Neutrophil (primary cell): ENCODE results near the gene MLPH.
A peak's percentile ranks its signal among the peaks of the same experiment; 100 is the strongest.

Source experiments
- H3K27ac ChIP-seq: fragments of 200-600 bp; sonication (generic); 2 replicates; pipeline ENCODE4 v1.5.1; 2016; ENCODE audit warnings: mild to moderate bottlenecking, moderate library complexity
- H3K27me3 ChIP-seq: fragments of 200-600 bp; sonication (generic); 2 replicates; pipeline ENCODE4 v1.6.0; 2016; ENCODE audit warnings: mild to moderate bottlenecking
- H3K36me3 ChIP-seq: fragments of 200-600 bp; sonication (generic); 2 replicates; pipeline ENCODE4 v1.5.1; 2017
- H3K4me1 ChIP-seq, 2 experiments: fragments of 200-600 bp in 1 of 2; sonication (generic) in 1 of 2; 1 replicate in 1 of 2; 2 replicates in 1 of 2; pipeline versions ENCODE4 v1.5.1 to v1.6.1; 2013 to 2016; ENCODE audit warnings: low read depth in 1 of 2, low read length in 1 of 2, mild to moderate bottlenecking in 1 of 2, moderate library complexity in 1 of 2; ENCODE audit not compliant: control insufficient read depth in 1 of 2, insufficient read depth in 1 of 2
- H3K4me3 ChIP-seq, 2 experiments: fragments of 200-600 bp in 1 of 2; sonication (generic) in 1 of 2; 1 replicate in 1 of 2; 2 replicates in 1 of 2; pipeline ENCODE4 v1.5.1; 2013 to 2016; ENCODE audit warnings: low read depth in 1 of 2, low read length in 1 of 2, mild to moderate bottlenecking in 1 of 2, moderate library complexity in 1 of 2
- H3K9me3 ChIP-seq: fragments of 200-600 bp; sonication (generic); 2 replicates; pipeline ENCODE4 v1.5.1; 2016
- CTCF ChIP-seq: fragments of 200-600 bp; sonication (generic); IDR thresholded peaks from 2 replicates; pipeline ENCODE4 v1.5.1; 2016; ENCODE audit warnings: antibody characterized with exemption

The MLPH gene

GRCh38 chr2:237603718-237604362 lies 116.8 kb downstream of the MLPH start:
- Histone ChIP-seq H3K36me3 (no peaks in the 10 kb centered on the region), H3K4me1 (peaks cover 5 to 13% of the 10 kb centered on the region in 2 experiments), H3K27me3 (peaks cover 19% of the 10 kb centered on the region), H3K4me3 (peak overlapping the region; percentile 22 to 33), H3K27ac (peak overlapping the region; percentile 83), H3K9me3 (no peaks in the 10 kb centered on the region)
- TF ChIP-seq CTCF: no peak

- Histone ChIP-seq H3K36me3 (no peaks in the 10 kb centered on the region), H3K9me3 (no peaks in the 10 kb centered on the region), H3K27ac (peak overlapping the region; percentile 83), H3K4me1 (peaks cover 5 to 13% of the 10 kb centered on the region in 2 experiments), H3K27me3 (peaks cover 19% of the 10 kb centered on the region), H3K4me3 (no peak overlapping the region)
- TF ChIP-seq CTCF: no peak
These were observed 117.3 kb downstream of the MLPH start for GRCh38 chr2:237604391-237604790.
